ENCODE data around the gene TMED5.

The TMED5 gene

DNA sequence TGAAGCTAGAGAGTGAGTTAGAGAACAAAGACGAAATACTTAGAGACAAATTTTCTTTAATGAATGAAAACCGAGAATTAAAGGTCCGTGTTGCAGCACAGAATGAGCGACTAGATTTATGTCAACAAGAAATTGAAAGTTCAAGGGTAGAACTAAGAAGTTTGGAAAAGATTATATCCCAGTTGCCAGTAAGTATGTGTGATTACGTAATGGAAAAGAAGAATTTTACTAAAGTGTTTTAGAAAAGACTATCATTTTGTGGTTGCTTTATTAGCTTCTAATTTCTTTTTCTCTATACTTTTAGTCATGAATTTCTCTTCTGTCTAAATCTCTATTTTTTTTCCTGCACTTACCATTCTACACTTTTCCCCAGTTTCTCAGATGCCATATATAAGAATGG is 27.0 kb upstream of the TMED5 start:
- ChIA-PET CTCF (no interaction called here), POLR2A (no interaction called here)
- DNase-seq (ENCODE audit: extremely low spot score), result no peak

DNA sequence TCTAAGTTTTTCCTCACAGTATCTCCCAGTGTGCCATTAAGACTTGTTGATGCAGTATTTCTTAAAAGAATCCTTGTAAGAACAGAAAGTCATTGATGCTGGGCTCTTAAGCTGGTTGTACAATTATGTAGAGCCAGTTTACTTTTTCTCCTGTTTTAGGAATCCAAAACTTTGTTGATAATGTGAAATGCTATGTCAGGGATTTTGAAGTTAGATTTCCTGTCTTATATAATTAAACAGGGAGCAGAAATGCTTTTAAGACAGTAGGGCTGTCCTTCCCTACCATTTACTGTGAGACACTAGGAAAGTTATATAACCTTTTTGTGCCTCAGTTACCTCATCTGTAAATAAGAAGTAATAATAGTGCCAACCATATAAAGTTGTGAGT is 26.3 kb upstream of the TMED5 start:
- no peak for DNase-seq (ENCODE audit: extremely low spot score)
- CTCF ChIA-PET, result no interaction called here
- POLR2A ChIA-PET, result no interaction called here
- TF ChIP-seq ELF4 (IDR thresholded peaks at IDR 0.05) (no peak), ZNF384 (IDR thresholded peaks at IDR 0.05) (no peak), NFRKB (IDR thresholded peaks at IDR 0.05) (no peak), L3MBTL2 (conservative IDR thresholded peaks at IDR 0.05) (no peak), ARNT (IDR thresholded peaks at IDR 0.05) (no peak), BHLHE40 (IDR thresholded peaks at IDR 0.05; ENCODE audit: borderline replicate concordance) (no peak), LEF1 (IDR thresholded peaks at IDR 0.05; ENCODE audit: borderline replicate concordance) (no peak), FOXA1 (IDR thresholded peaks at IDR 0.05) (no peak), CTBP1 (IDR thresholded peaks at IDR 0.05; ENCODE audit: borderline replicate concordance) (no peak), FOXK2 (IDR thresholded peaks at IDR 0.05) (no peak), TARDBP (IDR thresholded peaks at IDR 0.05) (no peak), FOXM1 (IDR thresholded peaks at IDR 0.05; ENCODE audit: borderline replicate concordance) (no peak), HDGF (IDR thresholded peaks at IDR 0.05; ENCODE audit: borderline replicate concordance) (no peak)
- TF ChIP-seq, protein P1, sequence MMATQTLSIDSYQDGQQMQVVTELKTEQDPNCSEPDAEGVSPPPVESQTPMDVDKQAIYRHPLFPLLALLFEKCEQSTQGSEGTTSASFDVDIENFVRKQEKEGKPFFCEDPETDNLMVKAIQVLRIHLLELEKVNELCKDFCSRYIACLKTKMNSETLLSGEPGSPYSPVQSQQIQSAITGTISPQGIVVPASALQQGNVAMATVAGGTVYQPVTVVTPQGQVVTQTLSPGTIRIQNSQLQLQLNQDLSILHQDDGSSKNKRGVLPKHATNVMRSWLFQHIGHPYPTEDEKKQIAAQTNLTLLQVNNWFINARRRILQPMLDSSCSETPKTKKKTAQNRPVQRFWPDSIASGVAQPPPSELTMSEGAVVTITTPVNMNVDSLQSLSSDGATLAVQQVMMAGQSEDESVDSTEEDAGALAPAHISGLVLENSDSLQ (IDR thresholded peaks at IDR 0.05), result no peak

More for the DNA sequence above, 27.0 kb upstream of the TMED5 start:
- TF ChIP-seq FOXM1 (IDR thresholded peaks at IDR 0.05; ENCODE audit: borderline replicate concordance), result no peak
- no peak for TF ChIP-seq FOXK2 (IDR thresholded peaks at IDR 0.05)
- TF ChIP-seq SUZ12 (IDR thresholded peaks at IDR 0.05), result no peak
- TF ChIP-seq, protein P1 (IDR thresholded peaks at IDR 0.05), result no peak
- no peak for TF ChIP-seq HDGF (IDR thresholded peaks at IDR 0.05; ENCODE audit: borderline replicate concordance)
- no peak for TF ChIP-seq ZNF384 (IDR thresholded peaks at IDR 0.05)
- no peak for TF ChIP-seq L3MBTL2 (conservative IDR thresholded peaks at IDR 0.05)
- TF ChIP-seq NFRKB (IDR thresholded peaks at IDR 0.05), result no peak
- no peak for TF ChIP-seq LEF1 (IDR thresholded peaks at IDR 0.05; ENCODE audit: borderline replicate concordance)
- TF ChIP-seq SP1 (IDR thresholded peaks at IDR 0.05), result no peak
- TF ChIP-seq BHLHE40 (IDR thresholded peaks at IDR 0.05; ENCODE audit: borderline replicate concordance), result no peak
- no peak for TF ChIP-seq FOXA1 (IDR thresholded peaks at IDR 0.05)
- TF ChIP-seq ELF4 (IDR thresholded peaks at IDR 0.05), result no peak
- TF ChIP-seq CTBP1 (IDR thresholded peaks at IDR 0.05; ENCODE audit: borderline replicate concordance), result no peak
- no peak for TF ChIP-seq ARNT (IDR thresholded peaks at IDR 0.05)
- no peak for TF ChIP-seq TARDBP (IDR thresholded peaks at IDR 0.05)

DNA sequence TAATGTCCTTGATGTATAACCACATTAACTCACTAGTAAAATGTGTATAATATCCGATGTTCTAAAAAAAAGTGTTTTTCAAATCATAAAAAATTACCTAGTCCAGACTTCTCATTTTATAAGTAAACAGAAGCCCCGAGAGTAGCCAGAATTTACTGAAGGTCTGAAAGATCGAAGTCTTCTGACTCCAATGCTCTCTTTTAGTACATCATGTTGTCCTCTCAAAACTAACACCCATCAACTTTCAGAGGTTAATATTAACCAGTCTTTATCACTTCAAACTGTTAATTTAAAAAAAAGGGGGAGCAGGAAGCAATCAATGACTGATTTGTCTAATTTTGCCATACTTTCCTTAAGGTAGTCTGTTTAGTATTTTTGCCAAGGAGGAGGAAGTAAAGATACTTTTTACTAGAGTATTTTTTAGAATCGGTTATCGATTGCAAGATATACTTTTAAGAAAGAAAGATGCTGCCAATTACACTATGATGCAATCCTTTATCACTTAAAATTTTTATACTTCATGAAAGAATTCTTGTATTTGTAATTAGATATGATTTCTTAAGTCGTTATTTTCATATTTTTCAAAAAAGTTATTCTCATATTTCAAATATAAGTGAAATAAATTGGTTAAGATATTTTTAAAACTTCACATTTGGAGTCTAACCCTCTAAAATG is 25.8 kb upstream of the TMED5 start:
- no peak for DNase-seq (ENCODE audit: extremely low spot score)
- ChIA-PET POLR2A (no interaction called here), CTCF (no interaction called here)
- no peak for TF ChIP-seq L3MBTL2 (conservative IDR thresholded peaks at IDR 0.05)
- no peak for TF ChIP-seq SUZ12 (IDR thresholded peaks at IDR 0.05)
- no peak for TF ChIP-seq TARDBP (IDR thresholded peaks at IDR 0.05)
- no peak for TF ChIP-seq BHLHE40 (IDR thresholded peaks at IDR 0.05; ENCODE audit: borderline replicate concordance)
- TF ChIP-seq CTBP1 (IDR thresholded peaks at IDR 0.05; ENCODE audit: borderline replicate concordance), result no peak
- no peak for TF ChIP-seq HDGF (IDR thresholded peaks at IDR 0.05; ENCODE audit: borderline replicate concordance)
- no peak for TF ChIP-seq NFRKB (IDR thresholded peaks at IDR 0.05)
- TF ChIP-seq ZNF384 (IDR thresholded peaks at IDR 0.05), result no peak
- TF ChIP-seq LEF1 (IDR thresholded peaks at IDR 0.05; ENCODE audit: borderline replicate concordance), result no peak
- no peak for TF ChIP-seq SP1 (IDR thresholded peaks at IDR 0.05)
- TF ChIP-seq, protein P1 (IDR thresholded peaks at IDR 0.05), result no peak
- TF ChIP-seq FOXA1 (IDR thresholded peaks at IDR 0.05), result no peak
- TF ChIP-seq ELF4 (IDR thresholded peaks at IDR 0.05), result no peak
- no peak for TF ChIP-seq ARNT (IDR thresholded peaks at IDR 0.05)
- TF ChIP-seq FOXM1 (IDR thresholded peaks at IDR 0.05; ENCODE audit: borderline replicate concordance), result no peak
- no peak for TF ChIP-seq FOXK2 (IDR thresholded peaks at IDR 0.05)

DNA sequence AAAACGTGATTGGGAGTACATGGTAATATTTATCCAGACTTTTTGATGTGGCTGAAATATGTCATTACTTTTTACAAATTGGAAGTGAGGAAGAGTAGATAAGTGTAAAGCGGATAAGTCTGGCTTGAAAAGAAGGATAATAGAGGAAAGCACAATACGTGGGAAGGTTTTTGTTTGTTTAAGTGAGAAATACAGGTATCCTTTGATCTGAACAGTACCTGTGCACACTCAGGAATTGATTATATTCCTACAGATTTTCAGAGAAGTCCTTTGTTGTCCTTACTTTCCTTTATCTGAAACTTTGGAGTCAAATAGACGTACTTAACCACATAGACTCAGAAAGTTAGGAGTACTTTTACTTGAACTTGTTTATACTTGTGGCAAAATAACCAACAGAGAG is 20.5 kb upstream of the TMED5 start:
- CTCF ChIA-PET, result no interaction called here
- no peak for TF ChIP-seq LEF1 (IDR thresholded peaks at IDR 0.05; ENCODE audit: borderline replicate concordance)
- no peak for TF ChIP-seq FOXM1 (IDR thresholded peaks at IDR 0.05; ENCODE audit: borderline replicate concordance)
- no peak for TF ChIP-seq ZNF384 (IDR thresholded peaks at IDR 0.05)
- TF ChIP-seq CTBP1 (IDR thresholded peaks at IDR 0.05; ENCODE audit: borderline replicate concordance), result no peak
- TF ChIP-seq HDGF (IDR thresholded peaks at IDR 0.05; ENCODE audit: borderline replicate concordance), result no peak
- TF ChIP-seq, protein P1 (IDR thresholded peaks at IDR 0.05), result no peak
- TF ChIP-seq TARDBP (IDR thresholded peaks at IDR 0.05), result no peak
- TF ChIP-seq ELF4 (IDR thresholded peaks at IDR 0.05), result no peak
- TF ChIP-seq FOXA1 (IDR thresholded peaks at IDR 0.05), result no peak
- TF ChIP-seq BHLHE40 (IDR thresholded peaks at IDR 0.05; ENCODE audit: borderline replicate concordance), result no peak
- no peak for DNase-seq (ENCODE audit: extremely low spot score)
- POLR2A ChIA-PET, result no interaction called here

DNA sequence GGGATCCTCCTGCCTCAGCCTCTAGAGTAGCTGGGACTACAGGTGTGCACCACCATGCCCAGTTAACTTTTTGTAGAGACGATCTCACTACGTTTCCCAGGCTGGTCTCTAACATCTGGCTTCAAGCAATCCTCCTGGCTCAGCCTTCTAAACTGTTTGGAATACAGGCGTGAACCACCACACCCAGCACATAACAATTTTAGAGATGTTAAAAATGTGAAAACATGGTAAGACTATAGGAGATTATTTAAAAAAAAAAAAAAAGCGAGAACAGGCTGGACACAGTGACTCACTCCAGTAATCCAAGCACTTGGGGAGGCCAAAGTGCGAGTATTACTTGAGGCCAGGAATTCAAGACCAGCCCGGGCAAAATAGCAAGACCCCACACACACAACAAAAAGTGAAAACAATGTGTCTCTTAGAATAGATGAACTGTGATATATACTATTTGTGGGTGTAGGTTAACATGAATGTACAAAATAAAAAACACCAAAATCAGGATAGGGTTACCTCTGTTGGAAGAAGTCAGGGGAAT is 19.9 kb upstream of the TMED5 start:
- POLR2A ChIA-PET, result interaction anchor here (2.0 kb wide), 1 partner anchor 121 kb away, joined by 6 read pairs; the partner anchor contains the start of gene MTF2
- CTCF ChIA-PET, result no interaction called here
- DNase-seq (ENCODE audit: extremely low spot score), result no peak
- TF ChIP-seq TARDBP (IDR thresholded peaks at IDR 0.05) (no peak), FOXM1 (IDR thresholded peaks at IDR 0.05; ENCODE audit: borderline replicate concordance) (no peak), FOXK2 (IDR thresholded peaks at IDR 0.05) (no peak)
